Measurements from ENCODE around the gene SDCCAG8. TPM values are rescaled to one million over a fixed set of nuclear protein-coding genes. Genes with fewer than 3 reads are reported as not detected.

SDCCAG8 gene
- total and polyA plus RNA-seq, 2 experiments from 2014 or later, result 28.0 to 66.7 TPM

DNA sequence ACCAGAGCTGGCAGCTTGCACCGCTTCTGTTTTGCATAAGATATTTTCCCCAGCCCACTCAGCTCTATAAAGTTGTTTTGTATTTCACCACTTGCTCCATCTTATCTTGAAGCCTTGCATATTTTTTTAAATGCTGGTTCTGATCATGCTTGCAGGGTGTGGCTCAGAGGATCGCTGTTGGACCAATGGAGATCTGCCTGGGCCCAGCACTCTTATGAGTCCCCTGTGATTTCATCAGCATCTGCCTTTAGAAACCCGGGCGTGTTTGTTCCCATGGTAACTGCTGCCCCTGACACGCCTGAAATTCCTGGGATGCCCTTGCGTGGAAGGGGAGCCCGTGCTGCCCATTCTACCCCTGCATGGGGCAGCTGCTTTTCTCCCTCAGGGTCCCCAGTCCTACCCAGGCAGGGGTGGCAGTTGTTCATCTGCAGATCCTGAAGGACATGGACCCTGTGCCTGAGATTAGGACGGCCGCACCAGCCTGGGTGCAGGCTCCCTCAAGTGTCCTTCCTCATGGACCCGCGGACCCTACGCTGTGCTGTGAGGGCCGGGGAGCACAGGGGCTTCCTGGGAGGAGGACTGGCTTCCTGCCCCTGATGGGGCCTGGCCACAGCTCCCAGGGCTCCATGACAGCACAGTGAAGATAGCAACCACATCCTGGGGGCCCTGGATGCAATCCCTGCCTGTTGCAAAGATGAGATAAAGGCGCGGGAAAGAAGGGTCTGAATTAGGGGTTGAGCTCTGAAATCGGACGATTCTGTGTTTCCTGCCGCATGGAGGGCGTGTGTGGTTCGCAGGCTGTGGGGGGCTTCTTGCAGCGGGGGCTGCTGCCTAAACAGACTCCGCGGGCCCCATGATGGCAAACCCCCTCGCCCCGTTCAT lies 226.5 kb downstream of the SDCCAG8 start:
- H3K27ac ChIP-seq (ENCODE audit: low read depth), result no peak overlapping the region
- peaks cover 4% of the 10 kb centered on the region; the same call in 1 of the 3 replicates for H3K36me3 Mint-ChIP-seq (ENCODE audit: low read depth)
- TF ChIP-seq, protein P1, sequence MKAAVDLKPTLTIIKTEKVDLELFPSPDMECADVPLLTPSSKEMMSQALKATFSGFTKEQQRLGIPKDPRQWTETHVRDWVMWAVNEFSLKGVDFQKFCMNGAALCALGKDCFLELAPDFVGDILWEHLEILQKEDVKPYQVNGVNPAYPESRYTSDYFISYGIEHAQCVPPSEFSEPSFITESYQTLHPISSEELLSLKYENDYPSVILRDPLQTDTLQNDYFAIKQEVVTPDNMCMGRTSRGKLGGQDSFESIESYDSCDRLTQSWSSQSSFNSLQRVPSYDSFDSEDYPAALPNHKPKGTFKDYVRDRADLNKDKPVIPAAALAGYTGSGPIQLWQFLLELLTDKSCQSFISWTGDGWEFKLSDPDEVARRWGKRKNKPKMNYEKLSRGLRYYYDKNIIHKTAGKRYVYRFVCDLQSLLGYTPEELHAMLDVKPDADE (IDR thresholded peaks at IDR 0.05), result no peak
- TF ChIP-seq EZH2phosphoT487 (IDR thresholded peaks at IDR 0.05; ENCODE audit: unreplicated experiment) (no peak), JUNB (IDR thresholded peaks at IDR 0.05; ENCODE audit: unreplicated experiment) (no peak), NANOG (IDR thresholded peaks at IDR 0.05; ENCODE audit: borderline replicate concordance) (no peak), CREB1 (CRISPR knock-in tag; IDR thresholded peaks at IDR 0.05; ENCODE audit: low read depth) (no peak), EZH2 (IDR thresholded peaks at IDR 0.05; ENCODE audit: low read depth, unreplicated experiment) (no peak), ZNF331 (CRISPR knock-in tag; IDR thresholded peaks at IDR 0.05; ENCODE audit: low read depth) (no peak), ZNF114 (CRISPR knock-in tag; IDR thresholded peaks at IDR 0.05) (no peak)
- TF ChIP-seq, protein P2, sequence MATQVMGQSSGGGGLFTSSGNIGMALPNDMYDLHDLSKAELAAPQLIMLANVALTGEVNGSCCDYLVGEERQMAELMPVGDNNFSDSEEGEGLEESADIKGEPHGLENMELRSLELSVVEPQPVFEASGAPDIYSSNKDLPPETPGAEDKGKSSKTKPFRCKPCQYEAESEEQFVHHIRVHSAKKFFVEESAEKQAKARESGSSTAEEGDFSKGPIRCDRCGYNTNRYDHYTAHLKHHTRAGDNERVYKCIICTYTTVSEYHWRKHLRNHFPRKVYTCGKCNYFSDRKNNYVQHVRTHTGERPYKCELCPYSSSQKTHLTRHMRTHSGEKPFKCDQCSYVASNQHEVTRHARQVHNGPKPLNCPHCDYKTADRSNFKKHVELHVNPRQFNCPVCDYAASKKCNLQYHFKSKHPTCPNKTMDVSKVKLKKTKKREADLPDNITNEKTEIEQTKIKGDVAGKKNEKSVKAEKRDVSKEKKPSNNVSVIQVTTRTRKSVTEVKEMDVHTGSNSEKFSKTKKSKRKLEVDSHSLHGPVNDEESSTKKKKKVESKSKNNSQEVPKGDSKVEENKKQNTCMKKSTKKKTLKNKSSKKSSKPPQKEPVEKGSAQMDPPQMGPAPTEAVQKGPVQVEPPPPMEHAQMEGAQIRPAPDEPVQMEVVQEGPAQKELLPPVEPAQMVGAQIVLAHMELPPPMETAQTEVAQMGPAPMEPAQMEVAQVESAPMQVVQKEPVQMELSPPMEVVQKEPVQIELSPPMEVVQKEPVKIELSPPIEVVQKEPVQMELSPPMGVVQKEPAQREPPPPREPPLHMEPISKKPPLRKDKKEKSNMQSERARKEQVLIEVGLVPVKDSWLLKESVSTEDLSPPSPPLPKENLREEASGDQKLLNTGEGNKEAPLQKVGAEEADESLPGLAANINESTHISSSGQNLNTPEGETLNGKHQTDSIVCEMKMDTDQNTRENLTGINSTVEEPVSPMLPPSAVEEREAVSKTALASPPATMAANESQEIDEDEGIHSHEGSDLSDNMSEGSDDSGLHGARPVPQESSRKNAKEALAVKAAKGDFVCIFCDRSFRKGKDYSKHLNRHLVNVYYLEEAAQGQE (IDR thresholded peaks at IDR 0.05; ENCODE audit: unreplicated experiment), result no peak
- TF ChIP-seq, protein P3, sequence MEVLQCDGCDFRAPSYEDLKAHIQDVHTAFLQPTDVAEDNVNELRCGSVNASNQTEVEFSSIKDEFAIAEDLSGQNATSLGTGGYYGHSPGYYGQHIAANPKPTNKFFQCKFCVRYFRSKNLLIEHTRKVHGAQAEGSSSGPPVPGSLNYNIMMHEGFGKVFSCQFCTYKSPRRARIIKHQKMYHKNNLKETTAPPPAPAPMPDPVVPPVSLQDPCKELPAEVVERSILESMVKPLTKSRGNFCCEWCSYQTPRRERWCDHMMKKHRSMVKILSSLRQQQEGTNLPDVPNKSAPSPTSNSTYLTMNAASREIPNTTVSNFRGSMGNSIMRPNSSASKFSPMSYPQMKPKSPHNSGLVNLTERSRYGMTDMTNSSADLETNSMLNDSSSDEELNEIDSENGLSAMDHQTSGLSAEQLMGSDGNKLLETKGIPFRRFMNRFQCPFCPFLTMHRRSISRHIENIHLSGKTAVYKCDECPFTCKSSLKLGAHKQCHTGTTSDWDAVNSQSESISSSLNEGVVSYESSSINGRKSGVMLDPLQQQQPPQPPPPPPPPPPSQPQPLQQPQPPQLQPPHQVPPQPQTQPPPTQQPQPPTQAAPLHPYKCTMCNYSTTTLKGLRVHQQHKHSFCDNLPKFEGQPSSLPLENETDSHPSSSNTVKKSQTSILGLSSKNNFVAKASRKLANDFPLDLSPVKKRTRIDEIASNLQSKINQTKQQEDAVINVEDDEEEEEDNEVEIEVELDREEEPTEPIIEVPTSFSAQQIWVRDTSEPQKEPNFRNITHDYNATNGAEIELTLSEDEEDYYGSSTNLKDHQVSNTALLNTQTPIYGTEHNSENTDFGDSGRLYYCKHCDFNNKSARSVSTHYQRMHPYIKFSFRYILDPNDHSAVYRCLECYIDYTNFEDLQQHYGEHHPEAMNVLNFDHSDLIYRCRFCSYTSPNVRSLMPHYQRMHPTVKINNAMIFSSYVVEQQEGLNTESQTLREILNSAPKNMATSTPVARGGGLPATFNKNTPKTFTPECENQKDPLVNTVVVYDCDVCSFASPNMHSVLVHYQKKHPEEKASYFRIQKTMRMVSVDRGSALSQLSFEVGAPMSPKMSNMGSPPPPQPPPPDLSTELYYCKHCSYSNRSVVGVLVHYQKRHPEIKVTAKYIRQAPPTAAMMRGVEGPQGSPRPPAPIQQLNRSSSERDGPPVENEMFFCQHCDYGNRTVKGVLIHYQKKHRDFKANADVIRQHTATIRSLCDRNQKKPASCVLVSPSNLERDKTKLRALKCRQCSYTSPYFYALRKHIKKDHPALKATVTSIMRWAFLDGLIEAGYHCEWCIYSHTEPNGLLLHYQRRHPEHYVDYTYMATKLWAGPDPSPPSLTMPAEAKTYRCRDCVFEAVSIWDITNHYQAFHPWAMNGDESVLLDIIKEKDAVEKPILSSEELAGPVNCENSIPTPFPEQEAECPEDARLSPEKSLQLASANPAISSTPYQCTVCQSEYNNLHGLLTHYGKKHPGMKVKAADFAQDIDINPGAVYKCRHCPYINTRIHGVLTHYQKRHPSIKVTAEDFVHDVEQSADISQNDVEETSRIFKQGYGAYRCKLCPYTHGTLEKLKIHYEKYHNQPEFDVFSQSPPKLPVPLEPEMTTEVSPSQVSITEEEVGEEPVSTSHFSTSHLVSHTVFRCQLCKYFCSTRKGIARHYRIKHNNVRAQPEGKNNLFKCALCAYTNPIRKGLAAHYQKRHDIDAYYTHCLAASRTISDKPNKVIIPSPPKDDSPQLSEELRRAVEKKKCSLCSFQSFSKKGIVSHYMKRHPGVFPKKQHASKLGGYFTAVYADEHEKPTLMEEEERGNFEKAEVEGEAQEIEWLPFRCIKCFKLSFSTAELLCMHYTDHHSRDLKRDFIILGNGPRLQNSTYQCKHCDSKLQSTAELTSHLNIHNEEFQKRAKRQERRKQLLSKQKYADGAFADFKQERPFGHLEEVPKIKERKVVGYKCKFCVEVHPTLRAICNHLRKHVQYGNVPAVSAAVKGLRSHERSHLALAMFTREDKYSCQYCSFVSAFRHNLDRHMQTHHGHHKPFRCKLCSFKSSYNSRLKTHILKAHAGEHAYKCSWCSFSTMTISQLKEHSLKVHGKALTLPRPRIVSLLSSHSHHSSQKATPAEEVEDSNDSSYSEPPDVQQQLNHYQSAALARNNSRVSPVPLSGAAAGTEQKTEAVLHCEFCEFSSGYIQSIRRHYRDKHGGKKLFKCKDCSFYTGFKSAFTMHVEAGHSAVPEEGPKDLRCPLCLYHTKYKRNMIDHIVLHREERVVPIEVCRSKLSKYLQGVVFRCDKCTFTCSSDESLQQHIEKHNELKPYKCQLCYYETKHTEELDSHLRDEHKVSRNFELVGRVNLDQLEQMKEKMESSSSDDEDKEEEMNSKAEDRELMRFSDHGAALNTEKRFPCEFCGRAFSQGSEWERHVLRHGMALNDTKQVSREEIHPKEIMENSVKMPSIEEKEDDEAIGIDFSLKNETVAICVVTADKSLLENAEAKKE (CRISPR knock-in tag; IDR thresholded peaks at IDR 0.05), result no peak
- TF ChIP-seq, protein P4, sequence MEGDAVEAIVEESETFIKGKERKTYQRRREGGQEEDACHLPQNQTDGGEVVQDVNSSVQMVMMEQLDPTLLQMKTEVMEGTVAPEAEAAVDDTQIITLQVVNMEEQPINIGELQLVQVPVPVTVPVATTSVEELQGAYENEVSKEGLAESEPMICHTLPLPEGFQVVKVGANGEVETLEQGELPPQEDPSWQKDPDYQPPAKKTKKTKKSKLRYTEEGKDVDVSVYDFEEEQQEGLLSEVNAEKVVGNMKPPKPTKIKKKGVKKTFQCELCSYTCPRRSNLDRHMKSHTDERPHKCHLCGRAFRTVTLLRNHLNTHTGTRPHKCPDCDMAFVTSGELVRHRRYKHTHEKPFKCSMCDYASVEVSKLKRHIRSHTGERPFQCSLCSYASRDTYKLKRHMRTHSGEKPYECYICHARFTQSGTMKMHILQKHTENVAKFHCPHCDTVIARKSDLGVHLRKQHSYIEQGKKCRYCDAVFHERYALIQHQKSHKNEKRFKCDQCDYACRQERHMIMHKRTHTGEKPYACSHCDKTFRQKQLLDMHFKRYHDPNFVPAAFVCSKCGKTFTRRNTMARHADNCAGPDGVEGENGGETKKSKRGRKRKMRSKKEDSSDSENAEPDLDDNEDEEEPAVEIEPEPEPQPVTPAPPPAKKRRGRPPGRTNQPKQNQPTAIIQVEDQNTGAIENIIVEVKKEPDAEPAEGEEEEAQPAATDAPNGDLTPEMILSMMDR (conservative IDR thresholded peaks at IDR 0.05; ENCODE audit: low read depth in 2 of 2), result no peak
- no peak overlapping the region for H3K27ac Mint-ChIP-seq
- DNase-seq (ENCODE audit: low spot score), result peak; percentile 78
- peaks cover 4% of the 10 kb centered on the region; the same call in 2 of the 3 replicates for H3K9me3 Mint-ChIP-seq
- peak overlapping the region; percentile 82 for H3K4me2 ChIP-seq
- no peaks in the 10 kb centered on the region for H4K20me1 ChIP-seq (replicated peaks; ENCODE audit: insufficient read depth)
- peak overlapping the region; percentile 70 for H3K4me3 Mint-ChIP-seq
- peaks cover 6% of the 10 kb centered on the region for H3K9me2 ChIP-seq (ENCODE audit: insufficient read depth)
- ATAC-seq, result peak; percentile 49
- peaks cover 18% of the 10 kb centered on the region for H3K27me3 Mint-ChIP-seq (ENCODE audit: insufficient read depth, low read depth, poor library complexity)
- no peaks in the 10 kb centered on the region for H3F3A ChIP-seq (replicated peaks; ENCODE audit: low read depth)
- H3K27me3 ChIP-seq (ENCODE audit: insufficient read depth), result no peaks in the 10 kb centered on the region
- H3K79me2 ChIP-seq (replicated peaks; ENCODE audit: insufficient read depth), result no peaks in the 10 kb centered on the region
- no peaks in the 10 kb centered on the region for H3K36me3 ChIP-seq (ENCODE audit: insufficient read depth)
- H2AFZ ChIP-seq, result peak overlapping the region; percentile 96
- peak overlapping the region; percentile 61 for H3K4me3 ChIP-seq
- H3K4me1 ChIP-seq (ENCODE audit: insufficient read depth), result peaks cover 13% of the 10 kb centered on the region
- peaks cover 24% of the 10 kb centered on the region for H3K4me1 Mint-ChIP-seq

Measured in GM23338 (cell line).